ENCODE data around the gene TXNRD2. TPM values are rescaled to one million over a fixed set of nuclear protein-coding genes. Genes with fewer than 3 reads are reported as not detected.

Gene TXNRD2
- total RNA-seq, 2 experiments from 2014 or later = 24.7 to 28.9 TPM

- no peaks in the 10 kb centered on the region for H4K20me1 ChIP-seq (ENCODE audit: insufficient read depth, low read length)
- no peaks in the 10 kb centered on the region for H3K36me3 ChIP-seq (ENCODE audit: insufficient read depth, low read length)
- H3K9me2 ChIP-seq (ENCODE audit: insufficient read depth, low read length) = no peaks in the 10 kb centered on the region
- H2AFZ ChIP-seq (ENCODE audit: low read length) = no peak overlapping the region
- H3K9me3 ChIP-seq (ENCODE audit: low read length) = no peaks in the 10 kb centered on the region
- ChIA-PET CTCF (ENCODE audit: unreplicated experiment) (no interaction called here), POLR2A (interaction anchor here (0.5 kb wide), 1 partner anchor 774 kb away, joined by 3 read pairs; no protein-coding TSS in a partner anchor)
- no peaks in the 10 kb centered on the region for H3K79me2 ChIP-seq (ENCODE audit: insufficient read depth, low read depth, low read length)
- peaks cover 4% of the 10 kb centered on the region for H3K4me1 ChIP-seq (ENCODE audit: insufficient read depth, low read length, poor library complexity, severe bottlenecking)
- H3K4me3 ChIP-seq (ENCODE audit: low read depth, low read length, poor library complexity, severe bottlenecking) = no peak overlapping the region
- DNase-seq (ENCODE audit: low spot score) = no peak
- no peak overlapping the region for H3K4me2 ChIP-seq (ENCODE audit: low read length)
- no peak overlapping the region for H3K27ac ChIP-seq (ENCODE audit: low read depth, low read length, poor library complexity, severe bottlenecking)
- TF ChIP-seq CTCF (conservative IDR thresholded peaks at IDR 0.05; ENCODE audit: low read length) (no peak), EZH2phosphoT487 (IDR thresholded peaks at IDR 0.05; ENCODE audit: borderline replicate concordance, low read depth, low read length) (no peak)
- no TSS peak for BruUV-seq (replicated peaks)
- intact Hi-C loops (cut with micrococcal nuclease; ENCODE audit: unreplicated experiment) = no loop called here
These were observed 21.8 kb downstream of the TXNRD2 start for GRCh38 chr22:19919701-19920363.

- CTCF ChIA-PET (ENCODE audit: unreplicated experiment) = no interaction called here
- H2AFZ ChIP-seq (ENCODE audit: low read length) = no peak overlapping the region
- H4K20me1 ChIP-seq (ENCODE audit: insufficient read depth, low read length) = no peaks in the 10 kb centered on the region
- H3K9me2 ChIP-seq (ENCODE audit: insufficient read depth, low read length) = no peaks in the 10 kb centered on the region
- no peaks in the 10 kb centered on the region; the same call in 1 of the 2 replicates for H3K36me3 ChIP-seq (ENCODE audit: insufficient read depth, low read length)
- no peaks in the 10 kb centered on the region for H3K79me2 ChIP-seq (ENCODE audit: insufficient read depth, low read depth, low read length)
- H3K4me1 ChIP-seq (ENCODE audit: insufficient read depth, low read length, poor library complexity, severe bottlenecking) = peaks cover 4% of the 10 kb centered on the region
- H3K4me3 ChIP-seq (ENCODE audit: low read depth, low read length, poor library complexity, severe bottlenecking) = no peak overlapping the region
- H3K4me2 ChIP-seq (ENCODE audit: low read length) = no peak overlapping the region
- no TSS peak for BruUV-seq (replicated peaks)
- no peak overlapping the region for H3K27ac ChIP-seq (ENCODE audit: low read depth, low read length, poor library complexity, severe bottlenecking)
- POLR2A ChIA-PET = no interaction called here
- intact Hi-C loops (cut with micrococcal nuclease; ENCODE audit: unreplicated experiment) = no loop called here
- TF ChIP-seq CTCF (conservative IDR thresholded peaks at IDR 0.05; ENCODE audit: low read length) (no peak), EZH2phosphoT487 (IDR thresholded peaks at IDR 0.05; ENCODE audit: borderline replicate concordance, low read depth, low read length) (no peak)
- no peaks in the 10 kb centered on the region for H3K9me3 ChIP-seq (ENCODE audit: low read length)
- no peak for DNase-seq (ENCODE audit: low spot score)
These were observed 23.1 kb downstream of the TXNRD2 start for GRCh38 chr22:19918332-19919106.

Measured in OCI-LY7 (cell line).